ES-I3 (cell line): ENCODE data around the gene STAT4.
"Not testable (repeated sequence)": the region's sequence is repeated elsewhere in the genome, so short reads cannot be mapped to it uniquely, and the experiment has no call there.

Experiments used
- H3K36me3 ChIP-seq: 2 replicates; pipeline ENCODE4 v1.6.1; 2013; ENCODE audit warnings: mild to moderate bottlenecking, low read length, control low read depth, moderate library complexity; ENCODE audit not compliant: insufficient read depth
- H3K4me1 ChIP-seq: 2 replicates; pipeline ENCODE4 v1.6.1; 2013; ENCODE audit warnings: mild to moderate bottlenecking, control low read depth, low read length; ENCODE audit not compliant: insufficient read depth
- H3K9ac ChIP-seq: 2 replicates; pipeline ENCODE4 v1.6.1; 2013; ENCODE audit warnings: low read depth, mild to moderate bottlenecking, low read length, moderate library complexity
- H3K9me3 ChIP-seq: 2 replicates; pipeline ENCODE4 v1.6.1; 2013; ENCODE audit warnings: mild to moderate bottlenecking, low read length, moderate library complexity; ENCODE audit not compliant: control insufficient read depth, insufficient read depth

STAT4 gene

GRCh38 chr2:191009541-191010374 lies 141.0 kb downstream of the STAT4 start:
- Histone ChIP-seq H3K4me1 (no peaks in the 10 kb centered on the region), H3K9me3 (no peaks in the 10 kb centered on the region), H3K9ac (no peak overlapping the region), H3K36me3 (peaks cover 8% of the 10 kb centered on the region)

- Histone ChIP-seq H3K9me3 (no peaks in the 10 kb centered on the region), H3K4me1 (no peaks in the 10 kb centered on the region), H3K36me3 (peaks cover 17% of the 10 kb centered on the region), H3K9ac (no peak overlapping the region)
These were observed 142.5 kb downstream of the STAT4 start for GRCh38 chr2:191008286-191008685.

- no peaks in the 10 kb centered on the region for H3K4me1 ChIP-seq
- H3K36me3 ChIP-seq: peaks cover 17% of the 10 kb centered on the region
- no peak overlapping the region for H3K9ac ChIP-seq
These were observed 143.6 kb downstream of the STAT4 start for GRCh38 chr2:191006997-191007783.

GRCh38 chr2:191006297-191006696 lies 144.5 kb downstream of the STAT4 start:
- Histone ChIP-seq H3K9me3 (no peaks in the 10 kb centered on the region), H3K36me3 (peaks cover 17% of the 10 kb centered on the region), H3K9ac (no peak overlapping the region), H3K4me1 (no peaks in the 10 kb centered on the region)

More at GRCh38 chr2:191006997-191007783, 143.6 kb downstream of the STAT4 start:
- H3K9me3 ChIP-seq: no peaks in the 10 kb centered on the region

- no peaks in the 10 kb centered on the region for H3K9me3 ChIP-seq
- peaks cover 23% of the 10 kb centered on the region for H3K36me3 ChIP-seq
- H3K9ac ChIP-seq: no peak overlapping the region
- H3K4me1 ChIP-seq: no peaks in the 10 kb centered on the region
These were observed 147.1 kb downstream of the STAT4 start for GRCh38 chr2:191003405-191004309.

GRCh38 chr2:191001624-191002023 lies 149.2 kb downstream of the STAT4 start:
- Histone ChIP-seq H3K4me1 (no peaks in the 10 kb centered on the region), H3K9ac (no peak overlapping the region), H3K9me3 (no peaks in the 10 kb centered on the region), H3K36me3 (peaks cover 26% of the 10 kb centered on the region)

- H3K4me1 ChIP-seq: no peaks in the 10 kb centered on the region
- H3K9ac ChIP-seq: no peak overlapping the region
- H3K9me3 ChIP-seq: no peaks in the 10 kb centered on the region
- peaks cover 26% of the 10 kb centered on the region for H3K36me3 ChIP-seq
These were observed 149.8 kb downstream of the STAT4 start for GRCh38 chr2:191001032-191001431.

GRCh38 chr2:190999949-191000665 lies 150.7 kb downstream of the STAT4 start:
- H3K4me1 ChIP-seq: no peaks in the 10 kb centered on the region
- H3K36me3 ChIP-seq: peaks cover 30% of the 10 kb centered on the region
- H3K9ac ChIP-seq: no peak overlapping the region
- H3K9me3 ChIP-seq: no peaks in the 10 kb centered on the region

- H3K4me1 ChIP-seq: no peaks in the 10 kb centered on the region
- H3K9me3 ChIP-seq: no peaks in the 10 kb centered on the region
- H3K36me3 ChIP-seq: peaks cover 19% of the 10 kb centered on the region
- H3K9ac ChIP-seq: no peak overlapping the region
These were observed 151.7 kb downstream of the STAT4 start for GRCh38 chr2:190999058-190999457.

- no peaks in the 10 kb centered on the region for H3K4me1 ChIP-seq
- peaks cover 17% of the 10 kb centered on the region for H3K36me3 ChIP-seq
- H3K9me3 ChIP-seq: no peaks in the 10 kb centered on the region
- H3K9ac ChIP-seq: no peak overlapping the region
These were observed 153.2 kb downstream of the STAT4 start for GRCh38 chr2:190997526-190998113.

GRCh38 chr2:190996947-190997346 lies 153.8 kb downstream of the STAT4 start:
- H3K9ac ChIP-seq: no peak overlapping the region
- no peaks in the 10 kb centered on the region for H3K4me1 ChIP-seq
- H3K36me3 ChIP-seq: peaks cover 17% of the 10 kb centered on the region
- H3K9me3 ChIP-seq: no peaks in the 10 kb centered on the region

- H3K9me3 ChIP-seq: no peaks in the 10 kb centered on the region
- H3K4me1 ChIP-seq: no peaks in the 10 kb centered on the region
- peaks cover 17% of the 10 kb centered on the region for H3K36me3 ChIP-seq
- no peak overlapping the region for H3K9ac ChIP-seq
These were observed 154.4 kb downstream of the STAT4 start for GRCh38 chr2:190996338-190996946.

GRCh38 chr2:190995315-190995714 lies 155.5 kb downstream of the STAT4 start:
- H3K4me1 ChIP-seq, H3K9ac ChIP-seq, H3K9me3 ChIP-seq: not testable (repeated sequence)
- peaks cover 22% of the 10 kb centered on the region for H3K36me3 ChIP-seq
